Measurements from ENCODE around the gene RAD51D. TPM values are rescaled to one million over a fixed set of nuclear protein-coding genes. Genes with fewer than 3 reads are reported as not detected.

RAD51D gene
- total RNA-seq, 1 experiment from 2014 or later, result 12.1 TPM

DNA sequence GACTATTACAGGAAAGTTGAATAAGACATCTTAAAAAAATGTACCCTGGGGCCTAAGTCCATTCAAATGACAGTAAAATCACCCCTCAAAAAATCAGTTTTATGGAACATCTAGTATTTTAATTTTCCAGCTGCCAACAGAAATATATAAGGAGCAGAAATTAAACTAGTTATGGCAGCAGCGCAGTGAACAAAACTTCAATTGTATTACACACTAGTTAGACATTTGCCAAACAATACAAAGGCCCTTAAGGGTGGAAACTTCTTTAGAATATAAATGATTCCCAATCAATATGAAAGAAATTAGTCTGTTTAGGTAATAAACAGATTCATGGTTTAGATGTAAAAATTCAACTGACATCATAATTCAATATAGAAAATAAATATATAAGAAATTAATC is 38.0 kb downstream of the RAD51D start:
- Histone ChIP-seq H3K9me3 (ENCODE audit: low read depth, low read length, poor library complexity, severe bottlenecking) (no peaks in the 10 kb centered on the region), H3K27me3 (replicated peaks; ENCODE audit: insufficient read depth, low read depth, low read length, poor library complexity) (no peaks in the 10 kb centered on the region), H3K4me1 (ENCODE audit: insufficient read depth, low read length, poor library complexity, severe bottlenecking) (peaks cover 21% of the 10 kb centered on the region), H3K4me3 (ENCODE audit: low read depth, low read length, poor library complexity, severe bottlenecking) (no peak overlapping the region), H3K36me3 (ENCODE audit: insufficient read depth, low read length, poor library complexity, severe bottlenecking) (no peaks in the 10 kb centered on the region), H3K27ac (ENCODE audit: low read depth, low read length, poor library complexity, severe bottlenecking) (no peak overlapping the region)
- POLR2A ChIA-PET (ENCODE audit: low non-redundant PET), result no interaction called here
- no peak for DNase-seq (ENCODE audit: low spot score)
- CTCF ChIA-PET, result no interaction called here
- TF ChIP-seq, protein P1, sequence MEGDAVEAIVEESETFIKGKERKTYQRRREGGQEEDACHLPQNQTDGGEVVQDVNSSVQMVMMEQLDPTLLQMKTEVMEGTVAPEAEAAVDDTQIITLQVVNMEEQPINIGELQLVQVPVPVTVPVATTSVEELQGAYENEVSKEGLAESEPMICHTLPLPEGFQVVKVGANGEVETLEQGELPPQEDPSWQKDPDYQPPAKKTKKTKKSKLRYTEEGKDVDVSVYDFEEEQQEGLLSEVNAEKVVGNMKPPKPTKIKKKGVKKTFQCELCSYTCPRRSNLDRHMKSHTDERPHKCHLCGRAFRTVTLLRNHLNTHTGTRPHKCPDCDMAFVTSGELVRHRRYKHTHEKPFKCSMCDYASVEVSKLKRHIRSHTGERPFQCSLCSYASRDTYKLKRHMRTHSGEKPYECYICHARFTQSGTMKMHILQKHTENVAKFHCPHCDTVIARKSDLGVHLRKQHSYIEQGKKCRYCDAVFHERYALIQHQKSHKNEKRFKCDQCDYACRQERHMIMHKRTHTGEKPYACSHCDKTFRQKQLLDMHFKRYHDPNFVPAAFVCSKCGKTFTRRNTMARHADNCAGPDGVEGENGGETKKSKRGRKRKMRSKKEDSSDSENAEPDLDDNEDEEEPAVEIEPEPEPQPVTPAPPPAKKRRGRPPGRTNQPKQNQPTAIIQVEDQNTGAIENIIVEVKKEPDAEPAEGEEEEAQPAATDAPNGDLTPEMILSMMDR (conservative IDR thresholded peaks at IDR 0.05; ENCODE audit: low read depth, low read length), result no peak
- no peak for TF ChIP-seq EZH2 (IDR thresholded peaks at IDR 0.05; ENCODE audit: borderline replicate concordance, low read depth, low read length, poor library complexity, severe bottlenecking)
- intact Hi-C loops (cut with micrococcal nuclease; ENCODE audit: unreplicated experiment), result no loop called here
- BruUV-seq (replicated peaks), result no TSS peak

DNA sequence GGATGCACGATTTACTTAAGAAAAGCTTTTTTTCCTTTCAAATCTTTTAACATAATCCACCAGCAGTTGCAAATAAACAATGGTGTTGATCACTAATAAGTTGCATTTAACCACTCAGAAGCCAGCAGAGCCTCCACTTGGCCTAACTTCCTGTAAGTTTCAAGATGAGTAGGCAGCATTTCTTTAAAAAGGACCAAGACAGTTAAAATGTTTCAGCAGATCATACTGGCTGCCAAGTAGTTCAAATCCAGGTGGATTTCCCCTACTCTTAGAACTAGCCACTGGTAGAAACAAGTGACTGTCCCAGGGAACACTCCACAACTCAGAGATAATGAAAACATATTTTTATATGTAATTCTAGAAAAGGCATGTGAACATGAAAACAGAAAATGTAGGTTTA is 39.1 kb downstream of the RAD51D start:
- BruUV-seq (replicated peaks), result no TSS peak
- intact Hi-C loops (cut with micrococcal nuclease; ENCODE audit: unreplicated experiment), result no loop called here
- H3K4me1 ChIP-seq (ENCODE audit: insufficient read depth, low read length, poor library complexity, severe bottlenecking), result peaks cover 21% of the 10 kb centered on the region
- ChIA-PET CTCF (no interaction called here), POLR2A (ENCODE audit: low non-redundant PET) (no interaction called here)
- DNase-seq (ENCODE audit: low spot score), result no peak
- H3K27ac ChIP-seq (ENCODE audit: low read depth, low read length, poor library complexity, severe bottlenecking), result no peak overlapping the region
- no peaks in the 10 kb centered on the region for H3K36me3 ChIP-seq (ENCODE audit: insufficient read depth, low read length, poor library complexity, severe bottlenecking)
- no peaks in the 10 kb centered on the region for H3K27me3 ChIP-seq (replicated peaks; ENCODE audit: insufficient read depth, low read depth, low read length, poor library complexity)
- H3K9me3 ChIP-seq (ENCODE audit: low read depth, low read length, poor library complexity, severe bottlenecking), result no peaks in the 10 kb centered on the region
- H3K4me3 ChIP-seq (ENCODE audit: low read depth, low read length, poor library complexity, severe bottlenecking), result no peak overlapping the region
- TF ChIP-seq, protein P1 (conservative IDR thresholded peaks at IDR 0.05; ENCODE audit: low read depth, low read length), result no peak
- TF ChIP-seq EZH2 (IDR thresholded peaks at IDR 0.05; ENCODE audit: borderline replicate concordance, low read depth, low read length, poor library complexity, severe bottlenecking), result no peak

DNA sequence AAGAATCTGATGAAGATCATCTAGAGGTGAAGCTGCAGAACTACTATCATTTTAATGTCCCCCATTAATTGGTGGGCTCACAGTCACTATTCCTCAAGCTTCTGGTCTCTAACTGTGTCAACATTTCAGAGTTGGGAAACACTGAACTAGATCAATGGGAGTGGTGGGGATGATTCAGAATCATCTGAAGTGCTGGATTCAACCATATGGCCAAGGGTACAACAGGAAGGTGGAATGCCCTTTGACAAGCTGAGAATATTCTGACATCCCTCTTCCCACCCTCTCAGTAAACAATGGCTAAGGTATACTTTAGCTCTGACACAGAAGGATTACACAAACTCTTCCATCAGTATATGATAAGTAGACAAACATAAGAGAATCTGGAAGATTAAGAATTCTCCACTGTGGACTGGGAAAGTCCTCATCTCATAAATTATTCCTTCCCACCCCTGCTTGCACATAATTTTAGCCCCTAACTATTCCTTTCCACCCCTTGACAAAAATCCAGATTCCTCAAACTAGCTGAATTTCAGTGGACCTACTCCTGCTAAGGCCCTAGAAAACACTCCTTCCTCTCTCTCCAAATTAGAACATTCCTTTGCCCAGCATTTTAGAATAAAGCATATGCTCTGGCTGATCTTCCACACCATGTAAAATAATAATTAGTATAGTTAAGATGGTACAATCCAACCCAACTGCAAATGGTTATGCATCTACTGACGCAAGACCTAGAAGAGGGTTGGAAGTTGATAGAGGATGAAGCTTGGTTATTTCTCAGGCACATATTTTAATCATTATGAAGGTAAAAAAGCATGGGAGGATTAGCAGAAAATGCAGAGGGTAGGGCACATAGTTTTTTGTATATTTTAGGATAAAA is 39.9 kb downstream of the RAD51D start:
- no peak for TF ChIP-seq EZH2 (IDR thresholded peaks at IDR 0.05; ENCODE audit: borderline replicate concordance, low read depth, low read length, poor library complexity, severe bottlenecking)
- TF ChIP-seq, protein P1 (conservative IDR thresholded peaks at IDR 0.05; ENCODE audit: low read depth, low read length), result no peak
- no TSS peak for BruUV-seq (replicated peaks)
- Histone ChIP-seq H3K4me3 (ENCODE audit: low read depth, low read length, poor library complexity, severe bottlenecking) (no peak overlapping the region), H3K27ac (ENCODE audit: low read depth, low read length, poor library complexity, severe bottlenecking) (no peak overlapping the region), H3K4me1 (ENCODE audit: insufficient read depth, low read length, poor library complexity, severe bottlenecking) (peaks cover 21% of the 10 kb centered on the region), H3K9me3 (ENCODE audit: low read depth, low read length, poor library complexity, severe bottlenecking) (no peaks in the 10 kb centered on the region), H3K36me3 (ENCODE audit: insufficient read depth, low read length, poor library complexity, severe bottlenecking) (no peaks in the 10 kb centered on the region), H3K27me3 (replicated peaks; ENCODE audit: insufficient read depth, low read depth, low read length, poor library complexity) (no peaks in the 10 kb centered on the region)
- DNase-seq (ENCODE audit: low spot score), result no peak
- CTCF ChIA-PET, result no interaction called here
- intact Hi-C loops (cut with micrococcal nuclease; ENCODE audit: unreplicated experiment), result no loop called here
- POLR2A ChIA-PET (ENCODE audit: low non-redundant PET), result no interaction called here

All from A673 (cell line).